Ammon's horn (tissue), 1 donor: Measurements from ENCODE around the gene PNLIP.
A peak's percentile ranks its signal among the peaks of the same experiment; 100 is the strongest.

Source experiments
- DNase-seq: peaks from one replicate; pipeline ENCODE4 v3.0.0-alpha.2; 2016; ENCODE audit warnings: low spot score

Gene PNLIP

DNA sequence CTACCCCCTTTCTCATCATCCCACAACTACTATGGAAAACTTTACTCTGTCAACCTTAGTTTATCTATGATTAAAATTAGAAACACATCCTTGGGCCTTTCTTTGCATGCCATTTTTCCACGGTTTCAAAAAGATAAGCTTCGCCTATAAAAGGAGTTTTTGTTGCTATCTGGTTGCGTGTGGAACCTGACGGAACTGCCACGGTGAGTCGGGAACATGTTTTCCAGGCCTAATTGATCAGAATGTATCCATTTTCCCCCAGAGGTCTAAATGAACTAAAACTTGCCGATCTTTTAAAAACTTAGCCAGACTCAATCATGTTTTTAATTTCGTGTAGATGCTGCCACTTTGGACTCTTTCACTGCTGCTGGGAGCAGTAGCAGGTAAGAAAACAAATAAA lies at the start of gene PNLIP:
Gene PNLIP, plus strand, starts transcription at position 176 of the 400 bp plus-strand sequence. Its CDS starts 162 bp downstream, at position 338.
- no peak for DNase-seq

DNA sequence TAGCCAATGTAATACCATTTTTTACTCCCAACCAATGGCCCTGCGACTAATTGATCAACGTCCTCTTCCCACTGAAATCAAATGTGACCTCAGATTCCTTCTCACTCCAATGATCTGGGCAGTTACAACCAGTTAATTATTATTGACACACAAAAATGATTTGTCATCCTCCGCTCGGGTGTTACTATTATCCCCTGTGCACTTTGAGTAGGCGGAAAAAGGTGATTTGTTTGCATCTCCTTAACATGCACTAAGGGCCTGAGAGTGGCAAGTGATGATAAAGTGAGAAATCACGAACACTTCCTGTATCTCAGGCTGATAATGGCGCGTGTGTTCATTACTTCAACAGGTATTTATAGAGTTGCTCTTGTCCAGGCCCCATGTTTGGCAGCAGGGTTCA lies 40.9 kb upstream of the PNLIP start:
- no peak for DNase-seq

DNA sequence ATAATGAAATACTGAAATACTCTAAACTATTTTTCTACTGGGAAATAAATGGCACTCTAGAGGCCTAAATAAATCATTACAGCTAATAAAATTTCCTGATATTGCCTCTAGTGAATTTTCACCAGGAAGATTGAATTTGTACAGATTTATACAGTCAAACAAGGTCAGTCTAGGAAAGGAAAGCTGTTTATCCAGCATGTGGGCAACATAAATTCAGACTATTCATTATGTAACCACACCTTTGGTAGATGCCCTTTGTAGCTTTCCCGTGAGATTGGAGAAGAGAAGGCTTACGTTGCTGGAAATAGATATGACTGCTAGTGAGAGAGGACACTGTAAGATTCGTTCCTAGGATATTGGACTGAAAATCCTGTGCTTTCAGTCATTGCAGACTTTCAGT lies 35.2 kb upstream of the PNLIP start:
- no peak for DNase-seq

GRCh38 chr10:116511365-116511764 lies 34.4 kb upstream of the PNLIP start:
- peak; percentile 9 for DNase-seq

- DNase-seq = peak; percentile 45
Observed at GRCh38 chr10:116521424-116522290, 24.1 kb upstream of the PNLIP start.

- DNase-seq = no peak
Observed at GRCh38 chr10:116522803-116523381, 22.8 kb upstream of the PNLIP start.

DNA sequence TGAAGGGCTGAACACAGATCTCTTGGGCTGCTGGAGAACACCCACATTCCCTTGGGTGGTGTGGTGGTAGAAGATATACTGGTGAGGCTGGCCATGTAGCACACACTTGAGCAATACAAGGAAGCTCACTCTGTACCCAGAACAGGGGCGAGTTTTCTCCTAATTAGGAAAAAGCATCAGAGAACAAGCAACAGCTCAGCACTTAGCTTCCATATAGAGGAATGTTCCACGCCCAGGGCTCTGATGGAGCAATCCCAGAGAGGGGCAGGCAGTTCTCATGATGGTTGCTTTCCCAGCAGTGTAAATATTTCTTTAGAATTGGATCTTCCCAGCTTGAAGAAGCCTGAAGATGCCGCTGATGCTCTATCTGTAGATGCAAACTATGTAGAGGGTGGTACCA lies 21.0 kb upstream of the PNLIP start:
- DNase-seq = no peak

DNA sequence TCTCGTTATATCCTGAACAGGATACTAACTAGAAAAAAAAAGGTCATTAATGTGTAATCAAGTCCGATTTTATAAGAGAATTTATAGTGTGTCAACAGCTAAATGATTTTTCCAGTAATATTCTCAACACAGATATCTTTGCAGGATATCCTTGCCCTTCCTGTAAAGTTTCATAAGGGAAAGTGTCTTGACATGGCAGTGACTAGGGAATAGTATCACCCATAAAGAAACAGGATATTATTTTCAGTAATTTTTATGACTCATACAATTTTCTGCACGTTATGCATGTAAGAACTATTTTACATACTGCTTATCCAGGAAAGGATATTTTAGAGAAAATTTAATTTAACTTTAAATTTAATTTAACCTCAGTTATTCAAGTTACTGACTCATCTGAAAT lies 19.5 kb upstream of the PNLIP start:
- no peak for DNase-seq

- no peak for DNase-seq
Observed at GRCh38 chr10:116536810-116537209, 8.9 kb upstream of the PNLIP start.

- DNase-seq = no peak
Observed at GRCh38 chr10:116538456-116538855, 7.3 kb upstream of the PNLIP start.

DNA sequence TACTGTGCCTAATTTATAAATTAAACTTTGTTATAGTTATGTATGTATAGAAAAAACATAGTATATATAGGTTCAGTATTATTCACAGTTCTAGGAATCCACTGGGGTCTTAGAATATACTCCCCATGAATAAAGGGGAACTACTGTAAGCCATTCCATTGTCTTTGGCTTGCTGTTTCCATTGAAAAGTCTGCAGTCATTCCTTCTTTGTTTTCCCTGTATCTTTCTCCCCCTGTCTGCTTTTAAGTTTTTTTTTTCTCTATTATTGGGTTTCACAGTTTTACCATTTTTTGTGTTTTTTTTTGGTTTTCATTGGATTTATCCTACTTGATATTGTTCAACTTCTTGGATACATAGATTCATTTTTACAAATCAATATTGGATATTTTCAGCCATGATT lies 6.7 kb upstream of the PNLIP start:
- no peak for DNase-seq

GRCh38 chr10:116540814-116541213 lies 4.9 kb upstream of the PNLIP start:
- DNase-seq = no peak

GRCh38 chr10:116542007-116542677 lies 3.6 kb upstream of the PNLIP start:
- DNase-seq = no peak

GRCh38 chr10:116545122-116545521 lies 609 bp upstream of the PNLIP start:
- DNase-seq = no peak

DNA sequence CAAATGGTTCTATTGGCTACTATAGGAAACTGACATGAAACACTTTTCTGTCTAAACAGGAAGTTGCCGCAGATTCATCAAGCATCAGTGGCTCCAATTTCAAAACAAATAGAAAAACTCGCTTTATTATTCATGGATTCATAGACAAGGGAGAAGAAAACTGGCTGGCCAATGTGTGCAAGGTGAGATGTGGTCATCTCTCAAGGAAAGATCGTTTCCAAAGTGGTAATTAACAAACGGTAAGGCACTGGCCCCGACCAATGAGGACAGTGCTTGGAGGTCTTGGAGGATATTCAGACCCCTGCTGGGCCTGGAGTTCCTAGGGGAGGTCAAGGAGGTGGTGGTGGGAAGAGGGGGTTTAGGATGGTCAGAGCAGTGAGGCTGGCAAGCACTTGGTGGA lies 2.6 kb downstream of the PNLIP start:
- no peak for DNase-seq

- DNase-seq = no peak
Observed at GRCh38 chr10:116553378-116553980, 7.7 kb downstream of the PNLIP start.

DNA sequence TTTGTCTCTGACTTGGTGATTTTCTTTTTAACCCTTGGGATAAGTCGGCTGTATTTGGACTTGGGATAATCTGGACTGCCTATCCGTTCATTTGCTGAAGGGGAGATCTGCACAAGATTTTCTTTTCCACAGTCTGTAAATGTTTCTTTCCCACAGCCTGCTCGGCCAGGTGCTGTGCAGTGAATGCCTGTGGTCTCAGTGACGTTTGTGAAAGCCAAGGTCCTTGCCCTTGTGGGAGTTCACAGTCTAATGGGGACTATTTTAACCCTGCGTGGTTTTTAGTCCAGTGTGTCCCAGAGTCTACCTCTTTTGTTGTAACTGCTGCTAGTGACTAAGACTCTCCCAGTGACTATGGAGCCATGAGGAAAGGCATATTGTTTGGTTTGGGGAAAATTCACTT lies 8.9 kb downstream of the PNLIP start:
- DNase-seq = no peak

DNA sequence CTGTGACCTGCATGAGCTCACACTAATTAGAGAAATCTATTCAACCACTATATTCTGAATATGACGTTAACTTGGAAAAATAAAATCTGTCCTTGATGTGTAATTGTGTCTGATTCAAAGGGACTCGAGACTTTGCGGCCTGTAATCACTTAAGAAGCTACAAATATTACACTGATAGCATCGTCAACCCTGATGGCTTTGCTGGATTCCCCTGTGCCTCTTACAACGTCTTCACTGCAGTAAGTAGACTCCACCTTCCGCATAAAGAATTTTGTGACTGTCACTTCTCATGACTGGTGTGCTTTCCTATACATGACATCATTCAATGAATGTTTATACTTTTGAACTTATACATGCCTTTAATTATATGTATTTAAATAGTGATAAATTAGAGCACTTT lies 10.1 kb downstream of the PNLIP start:
- no peak for DNase-seq

DNA sequence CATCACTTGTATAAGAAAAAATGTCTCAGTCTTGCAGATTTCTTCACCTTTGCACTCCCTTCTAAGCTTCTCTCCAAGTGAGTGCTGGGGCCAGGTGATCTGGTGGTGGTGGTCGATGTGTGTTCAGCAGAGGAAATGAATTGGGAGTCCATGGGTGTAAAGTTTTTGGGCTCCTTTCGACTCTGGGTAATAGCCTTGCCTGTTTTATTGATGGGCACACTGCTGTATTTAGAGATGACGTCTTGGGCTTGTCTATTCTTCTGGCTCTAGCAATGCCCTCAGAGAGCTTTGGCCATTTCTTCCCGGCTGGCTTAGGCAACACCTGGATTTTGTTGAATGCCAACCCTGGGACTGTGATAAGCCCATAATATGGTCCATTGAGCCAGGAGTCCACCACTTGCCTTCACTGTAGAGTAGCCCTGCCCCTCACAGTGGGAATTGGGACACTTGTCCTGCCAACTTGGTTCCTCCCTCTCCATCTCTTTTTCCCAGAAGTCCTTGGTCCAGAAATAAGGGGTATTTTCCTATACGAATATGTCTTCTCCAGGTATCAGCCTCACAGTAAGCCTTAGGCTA lies 11.7 kb downstream of the PNLIP start:
- no peak for DNase-seq

- DNase-seq = no peak
Observed at GRCh38 chr10:116565534-116565933, 19.8 kb downstream of the PNLIP start.

- DNase-seq = no peak
Observed at GRCh38 chr10:116566932-116567331, 21.2 kb downstream of the PNLIP start.

DNA sequence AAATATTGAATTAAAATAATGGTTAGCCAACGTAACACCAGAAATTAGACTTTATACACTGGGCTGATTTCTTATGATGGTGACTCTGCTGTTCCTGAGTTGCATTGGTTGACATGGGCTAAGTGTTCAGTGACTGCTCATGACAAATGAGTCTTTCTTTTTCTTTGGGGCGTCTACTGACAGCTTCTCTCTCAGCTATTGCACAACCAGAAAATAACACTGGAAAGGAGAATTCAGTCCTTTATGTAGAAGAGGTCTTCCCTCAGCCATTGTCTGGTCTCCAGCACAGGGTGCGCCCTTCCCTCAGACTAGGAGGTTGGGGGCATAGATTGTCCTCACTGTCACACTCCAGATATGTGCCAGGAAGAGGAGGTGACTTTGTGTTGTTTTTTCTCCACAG lies 21.6 kb downstream of the PNLIP start:
- no peak for DNase-seq
